Peyer's patch (tissue), 4 donors: ENCODE data around the gene LILRA2.

Source experiments
- CTCF ChIP-seq, 6 experiments: fragments of 450-650 bp in 4 of 6; fragments of 200-600 bp in 2 of 6; sonication (generic) in 1 of 6; IDR thresholded peaks; one replicate each; pipeline ENCODE4 v1.5.1; 2017 to 2019; ENCODE audit warnings: antibody characterized with exemption in 6 of 6, mild to moderate bottlenecking in 3 of 6, moderate library complexity in 1 of 6
- POLR2A ChIP-seq, 2 donors: fragments of 450-650 bp; IDR thresholded peaks; one replicate each; pipeline ENCODE4 v1.5.1; 2017; ENCODE audit warnings: antibody characterized with exemption in 2 of 2, mild to moderate bottlenecking in 2 of 2, moderate library complexity in 2 of 2

- TF ChIP-seq CTCF (IDR thresholded peaks at IDR 0.05): no peak
- TF ChIP-seq POLR2A (IDR thresholded peaks at IDR 0.05): no peak
Measured at GRCh38 chr19:54622431-54622830, 48.8 kb downstream of the LILRA2 start.
